Common myeloid progenitor, CD34-positive (primary cell): ENCODE measurements around the gene TELO2.

Source experiments
- CTCF ChIA-PET: fragments of 350-600 bp; sonication (Branson Sonifier 250); formaldehyde crosslinking; loops from one replicate; lab custom pipeline; 2021; ENCODE audit warnings: antibody characterized with exemption; lab: Charles Lee
- POLR2A ChIA-PET: fragments of 350-600 bp; sonication (Branson Sonifier 250); formaldehyde crosslinking; loops from one replicate; lab custom pipeline; 2021; ENCODE audit warnings: antibody characterized with exemption; lab: Charles Lee
- DNase-seq, 3 donors: peaks; one replicate each; pipeline versions ENCODE4 v3.0.0 to v3.0.0-alpha.2; 2013
- H3K27ac ChIP-seq, 2 experiments: 1 replicate in 1 of 2; 2 replicates in 1 of 2; pipeline ENCODE4 v1.7.0; 2013; ENCODE audit warnings: inconsistent platforms in 2 of 2, low read length in 2 of 2, mild to moderate bottlenecking in 2 of 2, low read depth in 1 of 2, moderate library complexity in 1 of 2; ENCODE audit not compliant: severe bottlenecking in 2 of 2, insufficient read depth in 1 of 2, poor library complexity in 1 of 2
- H3K27me3 ChIP-seq, 5 experiments: replicated peaks in 2 of 5; 1 replicate in 3 of 5; 2 replicates in 2 of 5; pipeline versions ENCODE4 v1.6.1 to v1.7.0; 2013; ENCODE audit warnings: low read length in 4 of 5, mild to moderate bottlenecking in 2 of 5, moderate library complexity in 2 of 5, inconsistent platforms in 1 of 5; ENCODE audit not compliant: insufficient read depth in 5 of 5, control insufficient read depth in 4 of 5
- H3K36me3 ChIP-seq, 4 experiments: 1 replicate in 2 of 4; 2 replicates in 2 of 4; pipeline versions ENCODE4 v1.6.1 to v1.7.0; 2013; ENCODE audit warnings: low read length in 3 of 4, control low read depth in 1 of 4, mild to moderate bottlenecking in 1 of 4; ENCODE audit not compliant: control insufficient read depth in 4 of 4, insufficient read depth in 4 of 4
- H3K4me1 ChIP-seq, 4 experiments: 1 replicate in 3 of 4; 2 replicates in 1 of 4; pipeline versions ENCODE4 v1.6.1 to v1.7.1; 2013; ENCODE audit warnings: low read length in 3 of 4, mild to moderate bottlenecking in 3 of 4, control low read depth in 1 of 4, inconsistent platforms in 1 of 4, moderate library complexity in 1 of 4; ENCODE audit not compliant: control insufficient read depth in 4 of 4, insufficient read depth in 4 of 4; ENCODE audit errors: control extremely low read depth in 1 of 4
- H3K4me3 ChIP-seq, 7 experiments: 1 replicate in 4 of 7; 2 replicates in 3 of 7; pipeline versions ENCODE4 v1.5.1 to v1.7.0; 2013; ENCODE audit warnings: mild to moderate bottlenecking in 7 of 7, low read length in 6 of 7, moderate library complexity in 6 of 7, inconsistent platforms in 2 of 7, low read depth in 2 of 7, control low read depth in 1 of 7; ENCODE audit not compliant: insufficient read depth in 4 of 7, control insufficient read depth in 1 of 7; ENCODE audit errors: extremely low read depth in 1 of 7
- H3K9me3 ChIP-seq, 5 experiments: 1 replicate in 4 of 5; 2 replicates in 1 of 5; pipeline versions ENCODE4 v1.6.1 to v1.7.1; 2013; ENCODE audit warnings: low read length in 4 of 5, mild to moderate bottlenecking in 2 of 5, inconsistent platforms in 1 of 5, low read depth in 1 of 5, moderate library complexity in 1 of 5; ENCODE audit not compliant: control insufficient read depth in 4 of 5, insufficient read depth in 2 of 5; ENCODE audit errors: control extremely low read depth in 1 of 5
- WGBS: methylation state at CpG from one replicate; pipeline ENCODE4 v1.1.5; 2013; ENCODE audit not compliant: insufficient coverage; 5-methylcytosine and 5-hydroxymethylcytosine counted together

Gene TELO2

GRCh38 chr16:1502092-1503004, 9.2 kb downstream of the TELO2 start:
- Histone ChIP-seq H3K4me3 (no peak overlapping the region), H3K27ac (no peak overlapping the region), H3K36me3 (peaks cover 7 to 85% (median 45%) of the 10 kb centered on the region in 4 experiments), H3K9me3 (no peaks in the 10 kb centered on the region), H3K4me1 (no peaks in the 10 kb centered on the region), H3K27me3 (no peaks in the 10 kb centered on the region)
- no peak for DNase-seq
- POLR2A ChIA-PET = no interaction called here
- CTCF ChIA-PET = no interaction called here
- WGBS = 97% methylated on average over 41 of the region's 42 CpGs

GRCh38 chr16:1503110-1503955, 10.2 kb downstream of the TELO2 start:
- Histone ChIP-seq H3K27ac (no peak overlapping the region), H3K4me3 (no peak overlapping the region), H3K4me1 (no peaks in the 10 kb centered on the region), H3K27me3 (no peaks in the 10 kb centered on the region), H3K36me3 (peaks cover 7 to 79% (median 44%) of the 10 kb centered on the region in 4 experiments), H3K9me3 (no peaks in the 10 kb centered on the region)
- 97% methylated on average over 34 of the region's 37 CpGs for WGBS
- CTCF ChIA-PET = interaction anchor here (1.2 kb wide), 1 partner anchor 20 kb away, joined by 3 read pairs; no protein-coding TSS in a partner anchor
- POLR2A ChIA-PET = no interaction called here
- no peak for DNase-seq

DNA sequence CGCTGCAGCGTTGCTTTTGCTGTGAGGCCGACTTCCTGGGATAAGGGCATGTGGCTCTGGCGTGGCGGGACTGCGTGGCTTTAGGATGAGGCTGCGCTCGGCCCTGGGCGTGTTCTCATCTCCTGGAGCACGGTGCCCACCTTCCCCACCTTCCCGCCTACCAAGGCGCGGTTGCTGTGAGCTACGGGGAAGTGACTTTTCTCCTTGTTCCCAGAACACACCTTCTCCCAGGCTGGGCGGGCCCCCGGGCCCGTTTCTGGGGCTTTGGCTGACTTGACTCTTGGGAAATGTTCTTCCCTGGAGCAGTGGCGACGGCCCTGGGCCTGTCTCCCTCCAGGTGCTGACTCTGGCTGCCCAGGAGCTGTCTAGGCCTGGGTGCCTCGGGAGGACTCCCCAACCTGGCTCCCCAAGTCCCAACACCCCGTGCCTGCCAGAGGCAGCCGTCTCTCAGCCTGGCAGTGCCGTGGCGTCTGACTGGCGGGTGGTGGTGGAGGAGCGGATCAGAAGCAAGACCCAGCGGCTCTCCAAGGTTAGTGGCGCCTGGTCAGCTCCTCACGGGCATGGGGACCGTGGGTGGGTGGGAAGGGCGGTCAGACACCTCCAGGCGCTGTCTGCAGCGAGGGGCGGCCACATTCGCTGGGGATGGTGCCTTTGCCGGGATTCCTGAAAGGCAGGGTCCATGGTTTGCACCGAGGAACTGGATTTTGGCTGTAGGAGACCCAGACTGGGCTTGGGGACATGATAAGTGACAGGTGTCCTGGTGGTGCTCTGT, 12.1 kb downstream of the TELO2 start:
- POLR2A ChIA-PET = no interaction called here
- CTCF ChIA-PET = no interaction called here
- Histone ChIP-seq H3K27me3 (no peaks in the 10 kb centered on the region), H3K27ac (no peak overlapping the region), H3K4me3 (no peak overlapping the region), H3K9me3 (no peaks in the 10 kb centered on the region), H3K4me1 (no peaks in the 10 kb centered on the region), H3K36me3 (peaks cover 4 to 80% (median 45%) of the 10 kb centered on the region in 4 experiments)
- DNase-seq = no peak
- WGBS = 99% methylated on average over 36 of the region's 37 CpGs

GRCh38 chr16:1505912-1506311, 12.8 kb downstream of the TELO2 start:
- no peak overlapping the region for H3K4me3 ChIP-seq
- CTCF ChIA-PET = no interaction called here
- POLR2A ChIA-PET = no interaction called here
- 97% methylated on average over 15 of the region's 22 CpGs for WGBS
- H3K4me1 ChIP-seq = no peaks in the 10 kb centered on the region
- peaks cover 2 to 80% (median 45%) of the 10 kb centered on the region in 4 experiments for H3K36me3 ChIP-seq
- DNase-seq = no peak
- H3K27ac ChIP-seq = no peak overlapping the region
- H3K9me3 ChIP-seq = no peaks in the 10 kb centered on the region
- H3K27me3 ChIP-seq = no peaks in the 10 kb centered on the region

- POLR2A ChIA-PET = no interaction called here
- CTCF ChIA-PET = no interaction called here
- no peak overlapping the region for H3K4me3 ChIP-seq
- WGBS = 94% methylated on average over 37 of the region's 37 CpGs
- H3K4me1 ChIP-seq = no peaks in the 10 kb centered on the region
- no peaks in the 10 kb centered on the region for H3K9me3 ChIP-seq
- H3K36me3 ChIP-seq = peaks cover 2 to 75% (median 44%) of the 10 kb centered on the region in 4 experiments
- H3K27ac ChIP-seq = no peak overlapping the region
- DNase-seq = no peak
- no peaks in the 10 kb centered on the region for H3K27me3 ChIP-seq
Measured at GRCh38 chr16:1506494-1507213, 13.5 kb downstream of the TELO2 start.

GRCh38 chr16:1508494-1509187, 15.5 kb downstream of the TELO2 start:
- H3K4me1 ChIP-seq = no peaks in the 10 kb centered on the region
- no peak overlapping the region for H3K27ac ChIP-seq
- DNase-seq = no peak
- H3K4me3 ChIP-seq = no peak overlapping the region
- H3K27me3 ChIP-seq = no peaks in the 10 kb centered on the region
- H3K9me3 ChIP-seq = peaks cover 0 to 2% (median 0%) of the 10 kb centered on the region in 5 experiments
- H3K36me3 ChIP-seq = peaks cover 2 to 59% (median 32%) of the 10 kb centered on the region in 4 experiments
- POLR2A ChIA-PET = no interaction called here
- 93% methylated on average over 17 of the region's 24 CpGs for WGBS
- CTCF ChIA-PET = no interaction called here
